Activated T-cell treated with anti-CD3 and anti-CD28 coated beads, Interleukin-2, amount 50 U/mL, for 24 hours (primary cell): ENCODE measurements around the gene CNKSR3.

ENCODE experiments used
- DNase-seq: peaks from one replicate; pipeline ENCODE4 v3.0.0-alpha.2; 2020
- H3K27ac Mint-ChIP-seq: 2 replicates; pipeline ENCODE4 v1.8.0; 2020; ENCODE audit warnings: mild to moderate bottlenecking, mixed read lengths
- H3K27me3 Mint-ChIP-seq: 2 replicates; pipeline ENCODE4 v1.8.0; 2020; ENCODE audit warnings: mixed read lengths
- H3K36me3 Mint-ChIP-seq: 2 replicates; pipeline ENCODE4 v1.8.0; 2020; ENCODE audit warnings: low read depth, mixed read lengths
- H3K4me1 Mint-ChIP-seq: 2 replicates; pipeline ENCODE4 v1.8.0; 2020; ENCODE audit warnings: low read depth, mixed read lengths
- H3K4me3 Mint-ChIP-seq: 2 replicates; pipeline ENCODE4 v1.8.0; 2020; ENCODE audit warnings: mild to moderate bottlenecking, moderate library complexity, mixed read lengths
- H3K9me3 Mint-ChIP-seq: 2 replicates; pipeline ENCODE4 v1.8.0; 2020; ENCODE audit warnings: mixed read lengths

The CNKSR3 gene

DNA sequence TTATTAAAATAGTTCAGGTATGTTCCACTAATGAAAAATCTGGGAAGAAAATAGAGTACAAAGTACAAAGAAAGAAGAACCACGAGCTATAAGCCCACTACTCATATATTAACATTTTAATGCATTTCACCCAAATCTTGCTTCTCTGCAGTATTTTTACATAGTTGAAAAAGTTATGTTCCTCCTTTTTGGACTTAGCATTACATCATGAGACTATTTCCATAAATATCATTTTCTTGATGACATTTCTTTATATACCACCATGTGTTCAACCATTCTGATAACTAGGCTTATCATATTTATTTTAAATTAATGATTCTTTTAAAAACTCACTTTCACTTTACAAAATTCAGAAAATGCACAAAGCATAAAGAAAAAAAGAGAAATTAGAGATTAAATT lies 156.9 kb downstream of the CNKSR3 start:
- Mint-ChIP-seq H3K36me3 (no peaks in the 10 kb centered on the region), H3K27me3 (peaks cover 39% of the 10 kb centered on the region), H3K4me3 (no peak overlapping the region), H3K27ac (no peak overlapping the region), H3K9me3 (no peaks in the 10 kb centered on the region), H3K4me1 (peaks cover 47% of the 10 kb centered on the region)
- DNase-seq = no peak

DNA sequence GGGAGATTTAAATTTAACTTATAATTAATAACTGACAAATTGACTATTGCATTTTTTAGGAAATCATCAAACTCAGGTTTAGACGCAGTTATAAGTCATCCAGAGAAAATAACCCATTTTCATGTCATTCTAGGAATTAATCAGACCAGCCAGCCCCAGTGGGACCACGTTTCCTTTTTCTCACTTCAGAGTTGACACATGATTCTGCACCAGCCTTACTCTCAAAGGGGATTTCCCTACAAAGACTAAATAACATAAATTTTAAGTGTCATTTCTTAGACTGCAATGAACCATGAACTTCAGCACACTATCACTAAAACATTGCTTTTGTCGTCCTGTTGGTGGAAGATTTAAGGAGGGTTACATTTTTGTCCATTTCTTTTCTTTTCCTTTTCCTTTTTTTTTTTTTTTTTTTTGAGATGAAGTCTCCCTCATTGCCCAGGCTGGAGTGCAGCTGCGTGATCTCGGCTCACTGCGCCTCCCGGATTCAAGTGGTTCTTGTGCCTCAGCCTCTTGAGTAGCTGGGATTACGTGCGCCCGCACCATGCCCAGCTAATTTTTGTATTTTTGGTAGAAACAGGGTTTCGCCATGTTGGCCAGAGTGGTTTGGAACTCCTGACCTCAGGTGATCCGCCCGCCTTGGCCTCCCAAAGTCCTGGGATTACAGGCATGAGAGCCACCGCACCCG lies 157.4 kb downstream of the CNKSR3 start:
- Mint-ChIP-seq H3K4me3 (no peak overlapping the region), H3K36me3 (no peaks in the 10 kb centered on the region), H3K9me3 (no peaks in the 10 kb centered on the region), H3K27ac (no peak overlapping the region), H3K4me1 (peaks cover 43% of the 10 kb centered on the region), H3K27me3 (peaks cover 38% of the 10 kb centered on the region)
- DNase-seq = no peak

DNA sequence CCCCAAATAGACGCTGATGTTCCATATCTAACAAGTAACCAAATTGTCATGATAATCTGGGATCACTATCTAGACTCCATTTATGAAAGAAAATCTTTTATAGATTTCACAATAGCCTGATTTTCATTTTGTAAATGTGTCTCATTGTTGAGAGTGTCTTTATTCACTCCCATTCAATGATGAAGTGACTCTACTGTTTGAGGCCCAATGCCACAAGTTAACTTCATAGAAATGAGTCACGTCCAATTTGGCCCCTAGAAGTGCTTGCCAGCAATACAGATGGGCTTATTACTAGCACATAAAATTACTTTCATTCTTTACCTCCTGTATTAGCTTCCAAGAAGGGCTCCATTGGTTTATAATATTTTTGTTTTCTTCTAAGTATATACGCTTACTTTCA lies 160.2 kb downstream of the CNKSR3 start:
- peaks cover 31% of the 10 kb centered on the region for H3K4me1 Mint-ChIP-seq
- H3K27me3 Mint-ChIP-seq = peaks cover 27% of the 10 kb centered on the region
- H3K9me3 Mint-ChIP-seq = peaks cover 2% of the 10 kb centered on the region
- no peak overlapping the region for H3K4me3 Mint-ChIP-seq
- DNase-seq = no peak
- no peak overlapping the region for H3K27ac Mint-ChIP-seq
- no peaks in the 10 kb centered on the region for H3K36me3 Mint-ChIP-seq

DNA sequence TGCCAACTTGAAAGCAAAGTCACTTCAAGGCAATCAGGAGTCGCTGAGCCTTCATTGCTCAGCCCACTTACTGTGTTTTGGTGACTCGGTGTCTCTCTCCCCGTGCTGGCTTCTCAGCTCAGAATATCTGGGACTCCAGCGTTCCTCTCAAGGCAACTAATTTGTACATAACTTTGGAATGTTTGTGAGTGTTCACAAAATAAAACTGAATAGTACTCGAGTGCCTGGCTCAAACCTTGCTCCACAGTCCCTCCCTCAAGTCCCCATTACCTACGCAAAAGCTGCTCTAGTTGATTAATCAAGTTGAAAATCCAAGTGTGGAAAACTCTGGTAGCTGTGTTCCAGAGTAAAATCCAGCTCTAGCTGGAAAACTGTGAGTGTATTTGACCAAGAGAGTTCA lies 162.5 kb downstream of the CNKSR3 start:
- H3K4me3 Mint-ChIP-seq = no peak overlapping the region
- H3K9me3 Mint-ChIP-seq = peaks cover 2% of the 10 kb centered on the region
- no peaks in the 10 kb centered on the region for H3K36me3 Mint-ChIP-seq
- no peak overlapping the region for H3K27ac Mint-ChIP-seq
- DNase-seq = no peak
- H3K27me3 Mint-ChIP-seq = peaks cover 23% of the 10 kb centered on the region
- peaks cover 11% of the 10 kb centered on the region for H3K4me1 Mint-ChIP-seq

DNA sequence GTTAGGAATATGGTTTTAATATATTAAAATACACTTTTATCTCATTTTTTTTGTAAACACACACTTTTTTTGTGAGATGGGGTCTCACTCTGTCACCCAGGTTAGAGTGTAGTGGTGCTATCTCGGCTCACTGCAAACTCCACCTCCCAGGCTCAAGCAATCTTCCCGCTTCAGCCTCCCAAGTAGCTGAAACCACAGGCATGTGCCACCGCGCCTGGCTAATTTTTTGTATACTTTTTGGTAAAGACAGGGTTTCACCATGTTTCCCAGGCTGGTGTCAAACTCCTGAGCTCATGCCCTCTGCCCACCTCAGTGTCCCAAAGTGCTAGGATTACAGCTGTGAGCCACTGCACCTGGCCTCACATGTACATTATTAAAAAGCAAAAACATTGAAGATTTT lies 164.7 kb downstream of the CNKSR3 start:
- H3K4me3 Mint-ChIP-seq = no peak overlapping the region
- no peak for DNase-seq
- H3K27me3 Mint-ChIP-seq = peaks cover 17% of the 10 kb centered on the region
- no peaks in the 10 kb centered on the region for H3K4me1 Mint-ChIP-seq
- no peak overlapping the region for H3K27ac Mint-ChIP-seq
- peaks cover 2% of the 10 kb centered on the region for H3K9me3 Mint-ChIP-seq
- H3K36me3 Mint-ChIP-seq = no peaks in the 10 kb centered on the region

DNA sequence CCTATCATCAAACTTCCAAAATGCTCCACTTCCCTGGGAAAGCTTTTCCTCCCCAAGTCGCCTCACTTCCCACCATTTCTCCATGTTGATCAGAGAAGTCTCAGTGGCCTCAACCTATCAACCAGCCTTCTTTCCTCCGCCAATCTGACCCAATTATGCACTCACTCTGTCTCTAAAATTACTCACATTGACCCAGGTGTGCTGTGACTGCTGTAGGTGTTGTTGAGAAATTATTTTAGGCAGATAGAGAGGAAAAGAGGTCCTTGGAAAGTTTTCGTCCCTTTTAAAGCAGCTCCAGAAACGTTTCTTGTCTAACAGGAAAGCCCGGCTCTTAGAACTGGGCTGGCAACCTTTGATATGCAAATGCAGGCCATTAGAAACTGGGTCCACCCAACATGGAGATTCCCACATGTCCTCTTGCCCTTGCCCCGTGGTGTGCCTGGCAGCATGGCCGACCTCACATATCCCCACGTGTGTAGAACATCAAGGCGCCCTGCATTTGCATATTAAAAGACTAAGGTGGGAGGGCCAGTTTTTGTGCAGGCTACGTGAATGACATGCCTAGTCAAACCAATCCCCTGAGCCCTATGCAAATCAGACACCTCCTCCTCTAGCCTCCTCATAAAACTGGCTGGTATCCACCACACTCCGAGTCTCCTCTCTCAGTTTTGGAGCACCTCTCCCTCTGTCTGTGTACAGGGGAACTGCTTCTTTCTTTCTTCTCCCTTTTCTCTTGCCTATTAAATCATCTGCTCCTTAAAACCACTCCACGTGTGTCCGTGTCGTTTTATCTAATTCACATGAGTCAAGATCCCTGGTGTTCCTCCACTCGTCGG lies 166.8 kb downstream of the CNKSR3 start:
- no peak overlapping the region for H3K4me3 Mint-ChIP-seq
- H3K27ac Mint-ChIP-seq = no peak overlapping the region
- no peaks in the 10 kb centered on the region for H3K4me1 Mint-ChIP-seq
- H3K36me3 Mint-ChIP-seq = no peaks in the 10 kb centered on the region
- no peak for DNase-seq
- peaks cover 2% of the 10 kb centered on the region for H3K9me3 Mint-ChIP-seq
- peaks cover 17% of the 10 kb centered on the region for H3K27me3 Mint-ChIP-seq

DNA sequence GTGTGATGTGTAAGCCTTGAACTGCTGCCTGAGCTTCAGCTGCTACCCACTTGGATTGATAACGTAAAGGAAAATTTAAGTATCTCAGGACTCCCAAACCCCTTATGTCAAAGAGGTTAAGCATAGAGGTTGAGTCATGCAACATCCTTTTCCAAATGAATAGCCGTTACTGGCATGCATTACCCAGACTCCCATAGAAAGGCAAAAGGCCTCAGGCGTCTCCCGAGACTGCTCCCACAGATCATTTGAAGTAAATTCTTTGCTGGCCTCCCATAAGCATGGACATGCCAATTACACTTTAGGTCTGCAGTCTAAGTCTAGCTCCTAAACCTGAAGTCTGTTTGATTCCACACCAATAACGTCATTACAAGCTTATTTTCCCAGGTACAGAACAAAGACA lies 168.6 kb downstream of the CNKSR3 start:
- Mint-ChIP-seq H3K9me3 (peaks cover 2% of the 10 kb centered on the region), H3K4me1 (peaks cover 3% of the 10 kb centered on the region), H3K4me3 (no peak overlapping the region), H3K36me3 (no peaks in the 10 kb centered on the region), H3K27me3 (peaks cover 11% of the 10 kb centered on the region), H3K27ac (no peak overlapping the region)
- DNase-seq = no peak

DNA sequence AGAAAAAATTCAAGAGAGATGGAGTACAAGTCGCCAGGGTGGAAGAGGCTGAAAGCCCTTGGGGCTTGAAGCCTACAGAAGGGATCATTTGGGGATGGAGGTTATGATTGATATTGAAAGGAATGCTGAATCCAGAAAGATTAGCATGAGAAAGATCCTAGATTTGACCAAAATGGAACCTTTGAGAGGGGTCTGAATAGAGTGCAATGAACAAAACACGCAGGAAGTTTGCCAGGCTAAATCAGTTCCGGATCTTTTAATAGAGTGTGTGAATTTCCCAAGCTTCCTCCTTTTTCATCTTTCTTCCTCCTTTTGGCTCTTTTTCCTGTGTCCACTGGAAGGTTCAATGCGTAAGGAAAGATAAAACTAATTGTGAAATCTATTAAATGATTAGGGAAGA lies 169.1 kb downstream of the CNKSR3 start:
- no peak overlapping the region for H3K27ac Mint-ChIP-seq

More for the DNA sequence above, 169.1 kb downstream of the CNKSR3 start:
- Mint-ChIP-seq H3K9me3 (peaks cover 2% of the 10 kb centered on the region), H3K27me3 (peaks cover 11% of the 10 kb centered on the region), H3K4me3 (no peak overlapping the region), H3K36me3 (no peaks in the 10 kb centered on the region), H3K4me1 (peaks cover 3% of the 10 kb centered on the region)
- no peak for DNase-seq
